ENCODE data around the gene ABCC6. TPM values are rescaled to one million over a fixed set of nuclear protein-coding genes. Genes with fewer than 3 reads are reported as not detected.

The ABCC6 gene
- total RNA-seq, 1 experiment from 2014 or later = 1.1 TPM

DNA sequence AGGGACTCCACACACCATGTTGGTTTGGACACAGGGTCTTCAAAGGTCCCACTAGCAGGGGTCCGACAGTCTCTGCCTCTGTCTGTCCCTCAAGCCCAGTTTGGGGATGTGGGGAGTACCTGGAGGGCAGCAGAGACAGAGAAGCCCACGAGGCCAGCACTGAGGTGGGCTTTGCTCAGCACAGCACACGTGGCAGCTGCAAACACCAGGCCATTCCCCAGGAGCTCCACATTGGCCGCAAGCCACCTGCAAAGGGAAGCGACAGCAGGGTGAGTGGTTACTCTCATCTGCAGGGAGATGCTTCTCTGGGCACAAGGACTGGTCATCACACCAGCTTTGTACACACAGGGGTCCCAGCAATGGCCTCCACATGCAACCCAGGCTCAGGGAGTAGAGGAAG lies 62.0 kb downstream of the ABCC6 start:
- peak overlapping the region; percentile 27 for H4K5ac ChIP-seq (ENCODE audit: insufficient read length, low read depth, low read length)
- no peak overlapping the region for H2AK5ac ChIP-seq (ENCODE audit: insufficient read length, low read length)
- no peak overlapping the region for H3K56ac ChIP-seq (ENCODE audit: insufficient read length, low read depth, low read length)
- H2BK15ac ChIP-seq (ENCODE audit: low read depth, low read length) = no peak overlapping the region
- no peak overlapping the region for H3K4me2 ChIP-seq (ENCODE audit: insufficient read depth, insufficient read length, low read length)
- peaks cover 29 to 37% of the 10 kb centered on the region in 2 experiments for H3K9me3 Mint-ChIP-seq
- no peaks in the 10 kb centered on the region for H3K23me2 ChIP-seq (ENCODE audit: insufficient read length, low read depth, low read length, poor library complexity, severe bottlenecking)
- H3K4me3 Mint-ChIP-seq = no peak overlapping the region
- no peak overlapping the region for H3K27ac Mint-ChIP-seq
- H4K91ac ChIP-seq (ENCODE audit: insufficient read length, low read depth, low read length) = no peak overlapping the region
- H3K79me2 ChIP-seq (ENCODE audit: insufficient read depth, low read length) = no peaks in the 10 kb centered on the region
- H2BK5ac ChIP-seq (ENCODE audit: insufficient read length, low read length) = no peak overlapping the region
- H4K8ac ChIP-seq (replicated peaks; ENCODE audit: insufficient read length, low read depth, low read length) = no peak overlapping the region
- H2AFZ ChIP-seq (ENCODE audit: low read length) = no peak overlapping the region
- H3K18ac ChIP-seq (ENCODE audit: insufficient read length, low read depth, low read length) = no peak overlapping the region
- H3K27ac ChIP-seq (ENCODE audit: insufficient read length, low read depth, low read length) = no peak overlapping the region
- H2BK12ac ChIP-seq (ENCODE audit: insufficient read length, low read depth, low read length) = no peak overlapping the region
- no peak overlapping the region for H2BK120ac ChIP-seq (ENCODE audit: low read depth, low read length, poor library complexity, severe bottlenecking)
- peaks cover 8% of the 10 kb centered on the region for H3K27me3 Mint-ChIP-seq (ENCODE audit: low read depth)
- no peaks in the 10 kb centered on the region for H3K27me3 ChIP-seq (ENCODE audit: insufficient read depth, low read length)
- WGBS (ENCODE audit: extremely low coverage, insufficient read length, low lambda C conversion rate) = no CpG with 5 or more reads among the region's 5 CpGs
- no peaks in the 10 kb centered on the region for H3K4me1 Mint-ChIP-seq
- no peaks in the 10 kb centered on the region for H4K20me1 ChIP-seq (ENCODE audit: control insufficient read depth, insufficient read depth, insufficient read length)
- no peak overlapping the region for H2BK20ac ChIP-seq (ENCODE audit: low read depth, low read length, poor library complexity, severe bottlenecking)
- H3K36me3 Mint-ChIP-seq (ENCODE audit: insufficient read depth in 1 of 3, low read depth in 3 of 3) = peaks cover 3 to 10% (median 4%) of the 10 kb centered on the region in 3 experiments
- H3K9me3 ChIP-seq (ENCODE audit: control insufficient read depth, low read depth, low read length) = peaks cover 20% of the 10 kb centered on the region
- TF ChIP-seq, protein P1, sequence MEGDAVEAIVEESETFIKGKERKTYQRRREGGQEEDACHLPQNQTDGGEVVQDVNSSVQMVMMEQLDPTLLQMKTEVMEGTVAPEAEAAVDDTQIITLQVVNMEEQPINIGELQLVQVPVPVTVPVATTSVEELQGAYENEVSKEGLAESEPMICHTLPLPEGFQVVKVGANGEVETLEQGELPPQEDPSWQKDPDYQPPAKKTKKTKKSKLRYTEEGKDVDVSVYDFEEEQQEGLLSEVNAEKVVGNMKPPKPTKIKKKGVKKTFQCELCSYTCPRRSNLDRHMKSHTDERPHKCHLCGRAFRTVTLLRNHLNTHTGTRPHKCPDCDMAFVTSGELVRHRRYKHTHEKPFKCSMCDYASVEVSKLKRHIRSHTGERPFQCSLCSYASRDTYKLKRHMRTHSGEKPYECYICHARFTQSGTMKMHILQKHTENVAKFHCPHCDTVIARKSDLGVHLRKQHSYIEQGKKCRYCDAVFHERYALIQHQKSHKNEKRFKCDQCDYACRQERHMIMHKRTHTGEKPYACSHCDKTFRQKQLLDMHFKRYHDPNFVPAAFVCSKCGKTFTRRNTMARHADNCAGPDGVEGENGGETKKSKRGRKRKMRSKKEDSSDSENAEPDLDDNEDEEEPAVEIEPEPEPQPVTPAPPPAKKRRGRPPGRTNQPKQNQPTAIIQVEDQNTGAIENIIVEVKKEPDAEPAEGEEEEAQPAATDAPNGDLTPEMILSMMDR (conservative IDR thresholded peaks at IDR 0.05) = no peak
- no peak overlapping the region for H3T11ph ChIP-seq (ENCODE audit: low read length)
- H3K4ac ChIP-seq (ENCODE audit: low read depth, low read length) = no peak overlapping the region
- no peak overlapping the region for H3K9ac ChIP-seq (ENCODE audit: extremely low read depth, insufficient read length, low read length)
- no peak overlapping the region for H3K14ac ChIP-seq (ENCODE audit: insufficient read depth, low read length)
- no peak for DNase-seq
- no peaks in the 10 kb centered on the region for H3K4me1 ChIP-seq (ENCODE audit: insufficient read depth, low read length)
- no peak overlapping the region for H3K23ac ChIP-seq (ENCODE audit: insufficient read length, low read depth, low read length)
- H3K79me1 ChIP-seq (ENCODE audit: insufficient read depth, low read depth, low read length, poor library complexity, severe bottlenecking) = no peaks in the 10 kb centered on the region
